ELR (cell line): ENCODE results near the gene ZNF846.
A peak's percentile ranks its signal among the peaks of the same experiment; 100 is the strongest.
"Not testable (repeated sequence)": the region's sequence is repeated elsewhere in the genome, so short reads cannot be mapped to it uniquely, and the experiment has no call there.

Experiments used
- DNase-seq: peaks from one replicate; pipeline ENCODE4 v3.0.0-alpha.2; 2015; ENCODE audit warnings: low read depth

ZNF846 gene

GRCh38 chr19:9768175-9769112, at the start of gene ZNF846:
ZNF846 (minus strand) TSS chr19:9768738; CDS start chr19:9764950, 3,788 bp downstream.
- DNase-seq: peak; percentile 99

GRCh38 chr19:9818175-9818733, 49.7 kb upstream of the ZNF846 start:
- DNase-seq: no peak

- no peak for DNase-seq
Observed at GRCh38 chr19:9811139-9811538, 42.6 kb upstream of the ZNF846 start.

GRCh38 chr19:9808855-9809824, 40.6 kb upstream of the ZNF846 start:
- DNase-seq: no peak

GRCh38 chr19:9806803-9807202, 38.3 kb upstream of the ZNF846 start:
- DNase-seq: no peak

- DNase-seq: no peak
Observed at GRCh38 chr19:9801976-9802375, 33.4 kb upstream of the ZNF846 start.

- no peak for DNase-seq
Observed at GRCh38 chr19:9799162-9799561, 30.6 kb upstream of the ZNF846 start.

- no peak for DNase-seq
Observed at GRCh38 chr19:9797871-9798270, 29.3 kb upstream of the ZNF846 start.

GRCh38 chr19:9796113-9796773, 27.7 kb upstream of the ZNF846 start:
- peak; percentile 89 for DNase-seq

GRCh38 chr19:9793071-9793591, 24.6 kb upstream of the ZNF846 start:
- peak; percentile 54 for DNase-seq

- DNase-seq: peak; percentile 90
Observed at GRCh38 chr19:9792206-9793070, 23.9 kb upstream of the ZNF846 start.

GRCh38 chr19:9791552-9792205, 23.1 kb upstream of the ZNF846 start:
- DNase-seq: peak; percentile 94

- not testable (repeated sequence) for DNase-seq
Observed at GRCh38 chr19:9791073-9791367, 22.5 kb upstream of the ZNF846 start.

GRCh38 chr19:9789579-9789978, 21.0 kb upstream of the ZNF846 start:
- DNase-seq: not testable (repeated sequence)

- DNase-seq: no peak
Observed at GRCh38 chr19:9789066-9789465, 20.5 kb upstream of the ZNF846 start.

GRCh38 chr19:9788604-9789003, 20.1 kb upstream of the ZNF846 start:
- DNase-seq: not testable (repeated sequence)

- DNase-seq: no peak
Observed at GRCh38 chr19:9786819-9787218, 18.3 kb upstream of the ZNF846 start.

- no peak for DNase-seq
Observed at GRCh38 chr19:9786342-9786741, 17.8 kb upstream of the ZNF846 start.

GRCh38 chr19:9785367-9786331, 17.1 kb upstream of the ZNF846 start:
- peak; percentile 96 for DNase-seq
